GM21825 (cell line): ENCODE data around the gene GP2.

Experiments used
- ATAC-seq: cut with Tn5 transposase; IDR thresholded peaks from one replicate; pipeline ENCODE4 v1.9.1; 2021; ENCODE audit warnings: mild to moderate bottlenecking, moderate library complexity; ENCODE audit not compliant: unreplicated experiment

Gene GP2

GRCh38 chr16:20327444-20328041 lies at the start of gene GP2:
Gene GP2 (minus strand): TSS chr16:20327513. CDS start chr16:20326431, 1,082 bp downstream.
- ATAC-seq = no peak

DNA sequence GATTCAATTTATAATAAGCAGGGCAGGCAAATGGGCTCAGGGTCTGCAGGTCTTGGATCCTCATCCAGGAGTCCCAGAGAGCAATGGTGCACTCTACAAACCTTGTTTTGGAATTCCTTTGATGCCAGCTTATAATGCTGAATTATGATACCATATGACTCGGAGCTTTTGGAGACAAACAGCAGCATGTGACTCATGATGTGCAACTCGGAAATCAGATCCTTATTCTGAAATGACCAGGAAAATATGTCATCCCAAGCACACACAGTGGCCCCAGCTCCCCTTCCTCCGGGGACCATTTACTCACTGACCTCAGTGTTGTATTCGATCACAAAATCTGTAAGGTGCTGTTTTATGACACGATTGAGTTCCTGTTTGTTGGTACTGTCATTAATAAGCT lies 45.4 kb upstream of the GP2 start:
- ATAC-seq = no peak

DNA sequence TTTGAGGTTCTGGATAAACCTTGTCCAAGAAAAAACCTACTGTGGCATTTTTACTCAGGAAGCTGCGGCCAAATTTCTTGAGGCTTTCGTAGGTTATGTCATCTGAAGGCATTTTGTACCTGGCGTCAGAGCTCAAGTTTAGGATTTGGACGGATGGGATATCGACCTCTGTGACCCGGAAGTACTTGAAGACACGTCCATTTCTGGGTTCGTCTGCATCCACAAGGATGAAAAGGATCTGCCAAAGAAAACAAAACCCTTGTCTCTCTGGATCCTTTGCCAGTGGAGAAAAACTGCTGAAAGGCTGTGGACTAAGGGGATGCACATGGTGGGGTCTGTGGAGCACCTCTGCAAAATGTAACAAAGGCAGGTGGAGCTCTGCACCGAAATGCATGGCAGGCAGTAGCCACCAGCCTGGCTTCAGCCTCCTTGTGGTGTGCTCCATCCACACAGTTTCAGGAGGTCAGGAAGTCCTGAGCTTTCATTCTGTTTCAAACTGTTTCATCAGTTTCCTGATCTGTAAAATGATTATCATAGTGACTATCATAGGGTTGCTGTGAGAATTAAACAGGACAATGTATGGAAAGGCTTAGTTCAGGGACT lies 42.2 kb upstream of the GP2 start:
- no peak for ATAC-seq

GRCh38 chr16:20364051-20364450 lies 36.7 kb upstream of the GP2 start:
- no peak for ATAC-seq

DNA sequence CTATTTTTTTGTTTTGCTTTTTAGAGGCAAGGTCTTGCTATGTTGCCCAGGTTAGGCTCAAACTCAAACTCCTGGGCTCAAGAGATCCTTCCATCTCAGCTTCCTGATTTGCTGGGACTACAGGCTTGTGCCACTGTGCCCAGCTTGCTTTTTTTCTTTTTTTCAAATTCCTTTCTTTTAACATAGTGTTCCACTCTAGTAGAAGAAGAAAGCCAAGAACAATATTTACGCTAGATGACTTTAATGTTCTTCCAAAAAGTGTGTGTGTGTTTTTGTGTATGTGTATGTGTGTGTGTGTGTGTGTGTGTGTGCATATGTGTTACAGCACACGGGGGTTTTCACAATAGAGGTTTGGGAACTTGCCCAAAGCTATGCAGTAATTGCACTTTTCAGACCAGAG lies 35.9 kb upstream of the GP2 start:
- no peak for ATAC-seq

DNA sequence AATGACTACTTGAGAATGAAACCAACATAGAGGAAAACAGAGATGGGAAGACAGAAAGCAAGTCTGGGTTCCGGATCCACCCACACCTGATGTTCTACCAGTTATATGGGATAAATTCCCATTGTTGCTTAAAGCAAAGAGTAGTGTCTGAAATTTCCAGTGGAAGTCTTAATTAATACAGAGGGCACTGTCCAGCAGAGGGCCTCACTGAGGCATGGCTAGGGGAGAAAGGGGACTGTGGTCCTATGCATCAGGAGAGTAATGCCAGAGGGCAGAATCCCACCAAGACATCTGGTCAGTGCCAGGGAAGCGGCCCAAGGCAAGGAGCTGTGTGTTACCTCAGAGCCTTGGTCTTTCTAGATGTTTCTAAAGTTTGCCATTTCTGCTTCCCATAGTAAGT lies 32.7 kb upstream of the GP2 start:
- no peak for ATAC-seq

- no peak for ATAC-seq
Measured at GRCh38 chr16:20355114-20355782, 27.9 kb upstream of the GP2 start.

GRCh38 chr16:20353379-20353778 lies 26.1 kb upstream of the GP2 start:
- no peak for ATAC-seq

DNA sequence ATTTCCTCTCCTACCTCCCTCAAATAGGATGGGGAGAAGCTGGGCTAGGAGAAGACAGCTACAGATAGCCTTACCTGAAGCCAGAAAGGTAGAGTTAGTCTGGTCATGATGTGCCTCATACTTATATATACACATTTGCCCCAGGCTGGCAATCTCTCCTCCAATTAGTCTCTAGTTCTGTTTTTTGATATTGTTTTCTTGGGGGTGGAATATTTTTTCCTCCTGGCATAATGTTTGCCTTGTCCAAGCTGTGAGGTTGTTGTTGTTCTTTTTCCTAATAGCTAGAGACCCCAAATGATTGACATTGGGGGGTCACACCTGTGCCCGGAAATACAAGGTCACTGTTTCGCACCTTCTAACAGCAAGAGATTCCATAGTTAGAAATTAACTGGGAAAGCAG lies 25.3 kb upstream of the GP2 start, which contains the start of gene UMOD:
Gene UMOD (minus strand): TSS at position 101 of the 400 bp plus-strand sequence. CDS start 1,978 bp downstream, outside the sequence.
- ATAC-seq = no peak

- no peak for ATAC-seq
Measured at GRCh38 chr16:20349615-20350014, 22.3 kb upstream of the GP2 start.

- no peak for ATAC-seq
Measured at GRCh38 chr16:20348365-20349185, 21.3 kb upstream of the GP2 start.

DNA sequence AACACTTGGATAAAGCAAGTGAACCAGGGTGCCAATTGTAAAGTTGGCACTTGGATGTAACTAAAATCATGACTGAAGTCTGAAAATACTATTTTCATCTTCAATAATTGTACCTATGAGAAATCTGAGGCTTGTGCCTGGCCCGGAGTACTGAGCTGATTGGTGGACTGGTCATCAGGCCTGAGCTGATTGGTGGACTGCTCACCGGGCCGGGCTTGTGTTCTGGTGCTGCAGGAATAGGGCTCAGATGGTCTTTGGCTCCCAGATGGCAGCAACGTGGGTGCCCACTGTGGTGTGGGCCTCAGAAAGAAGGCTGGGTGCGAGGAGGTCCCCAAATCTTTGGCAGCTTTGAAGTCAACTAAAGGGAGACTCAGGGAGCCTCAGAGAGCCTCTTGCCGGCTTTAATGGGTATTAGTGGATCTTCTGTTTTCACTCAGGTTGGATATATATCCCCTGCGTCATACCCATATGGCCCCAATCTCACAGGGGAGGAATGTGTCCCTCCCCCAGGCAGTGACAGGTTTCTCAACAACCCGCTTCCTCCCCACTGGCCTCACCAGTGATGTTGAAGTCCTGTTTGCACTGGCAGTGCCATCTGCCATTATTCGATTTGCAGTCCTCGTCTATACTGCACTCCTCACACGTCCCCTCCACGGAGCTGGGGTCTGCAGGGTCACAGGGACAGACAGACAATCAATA lies 20.5 kb upstream of the GP2 start:
- no peak for ATAC-seq

GRCh38 chr16:20344611-20345010 lies 17.3 kb upstream of the GP2 start:
- ATAC-seq = no peak

DNA sequence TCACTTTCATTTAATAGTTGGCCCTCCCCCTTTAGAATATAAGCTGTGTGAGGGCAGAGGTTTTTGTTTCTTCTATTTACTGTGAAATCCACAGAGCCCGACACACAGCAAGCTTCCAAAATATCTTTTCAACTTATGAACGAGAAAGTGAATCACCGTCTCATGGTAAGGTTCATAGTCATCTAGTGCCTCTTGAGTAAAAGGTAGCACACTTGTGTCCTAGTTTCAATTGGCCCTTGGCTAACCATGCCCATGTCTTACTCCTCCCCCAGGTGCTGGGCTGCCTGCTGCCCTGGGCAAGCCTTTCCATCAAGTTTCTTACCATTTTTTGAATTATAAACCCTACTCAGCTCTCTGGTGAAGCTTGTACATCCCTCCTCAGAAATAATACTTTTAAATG lies 12.4 kb upstream of the GP2 start:
- ATAC-seq = no peak

DNA sequence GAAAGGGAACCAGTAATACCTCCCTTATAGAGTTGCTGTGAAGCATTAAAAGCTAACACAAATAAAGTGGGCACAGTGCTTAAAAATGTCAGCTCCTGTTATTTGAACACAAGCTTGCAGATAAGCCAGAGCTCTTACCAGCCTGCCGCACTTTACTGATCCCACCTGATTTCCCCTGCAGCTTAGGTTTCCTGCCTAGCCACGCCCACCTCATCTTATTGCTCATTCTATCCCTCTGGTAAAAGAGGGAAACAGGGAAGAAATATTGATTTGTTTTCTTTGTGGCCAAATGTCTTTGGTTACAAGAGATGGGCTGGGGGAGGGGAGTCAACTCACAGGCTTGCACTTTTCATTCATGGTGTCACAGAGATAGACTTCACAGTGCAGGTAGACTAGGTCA lies 9.6 kb upstream of the GP2 start:
- ATAC-seq = no peak

GRCh38 chr16:20334396-20334795 lies 7.1 kb upstream of the GP2 start:
- ATAC-seq = no peak

DNA sequence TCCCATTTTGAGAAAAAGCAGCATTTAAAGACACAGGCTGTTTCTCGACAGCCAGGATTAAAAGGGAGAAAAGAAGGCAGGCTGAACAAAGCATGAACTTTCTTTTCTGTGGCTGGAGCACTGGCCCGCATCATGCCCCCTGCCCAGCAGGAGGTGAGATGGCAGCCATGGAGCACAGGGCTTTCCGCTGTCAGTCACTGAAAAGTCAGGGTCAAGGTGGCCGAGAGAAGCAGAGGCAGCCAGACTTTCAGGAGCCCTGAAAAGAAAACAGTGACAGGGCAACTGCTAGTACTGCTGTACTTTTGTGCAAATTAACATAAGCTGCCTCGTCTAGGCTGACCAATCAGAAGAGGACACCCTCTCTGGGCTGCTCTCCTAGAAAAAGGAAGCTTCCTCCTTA lies 5.8 kb upstream of the GP2 start:
- ATAC-seq = no peak

DNA sequence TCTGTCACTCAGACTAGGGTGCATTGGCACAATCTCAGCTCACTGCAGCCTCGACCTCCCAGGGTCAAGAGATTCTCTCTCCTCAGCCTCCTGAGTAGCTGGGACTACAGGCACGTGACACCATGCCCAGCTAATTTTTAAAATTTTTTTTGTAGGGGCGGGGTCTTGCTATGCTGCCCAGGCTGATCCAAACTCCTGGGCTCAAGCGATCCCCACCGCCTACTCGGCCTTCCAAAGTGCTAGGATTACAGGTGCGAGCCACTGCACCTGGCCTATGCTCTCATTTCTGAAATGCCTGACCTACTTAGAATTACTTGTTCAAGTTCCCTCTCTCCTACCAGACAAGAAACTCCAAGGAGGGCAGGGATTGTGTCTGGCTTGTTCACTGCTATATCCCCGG lies 5.1 kb upstream of the GP2 start:
- ATAC-seq = no peak

DNA sequence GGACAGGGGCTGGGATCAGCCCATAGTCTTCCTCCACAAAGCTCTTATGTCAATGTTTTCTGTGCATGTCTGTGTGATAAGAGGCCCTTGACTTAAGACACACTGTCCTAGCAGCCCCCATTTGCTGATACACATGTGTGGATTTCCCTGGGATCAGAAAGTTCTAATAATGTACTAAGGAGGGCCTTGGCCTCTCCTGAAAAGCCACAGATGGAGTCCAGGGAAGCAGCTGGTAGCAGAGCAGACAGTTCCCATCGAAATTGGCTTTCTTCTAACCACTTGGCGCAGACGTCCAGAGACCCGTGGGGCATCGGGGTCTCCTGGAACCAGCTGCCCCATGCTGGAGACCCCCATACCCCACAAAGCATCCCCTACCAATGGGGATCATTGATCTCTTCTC lies 4.3 kb upstream of the GP2 start:
- ATAC-seq = no peak

- no peak for ATAC-seq
Measured at GRCh38 chr16:20329392-20330138, 2.3 kb upstream of the GP2 start.
